OCI-LY3 (cell line): ENCODE results near the gene COPB2.

Experiments
- H2AFZ ChIP-seq: fragments of 200-600, 300-600 bp; shearing (Covaris generic); 2 replicates; pipeline ENCODE4 v1.6.0; 2014; ENCODE audit warnings: antibody characterized with exemption, low read depth, low read length
- H3K27ac ChIP-seq: fragments of 200-600, 300-600 bp; sonication (generic); 2 replicates; pipeline ENCODE4 v1.5.1; 2014; ENCODE audit warnings: mild to moderate bottlenecking, low read length, moderate library complexity, mixed read lengths
- H3K27me3 ChIP-seq: fragments of 200-600, 300-600 bp; sonication (generic); 2 replicates; pipeline ENCODE4 v1.6.1; 2014; ENCODE audit warnings: low read depth, low read length, mixed read lengths
- H3K36me3 ChIP-seq: fragments of 200-600, 300-600 bp; sonication (generic); replicated peaks from 2 replicates; pipeline ENCODE3; 2014; ENCODE audit warnings: low read depth, low read length, mixed read lengths
- H3K4me1 ChIP-seq: fragments of 300-600, 200-600 bp; sonication (generic); 2 replicates; pipeline ENCODE4 v1.6.1; 2014; ENCODE audit warnings: low read length, mixed read lengths
- H3K4me2 ChIP-seq: fragments of 200-600, 300-600 bp; sonication (generic); 2 replicates; pipeline ENCODE4 v1.6.1; 2014; ENCODE audit warnings: low read length, mixed read lengths
- H3K4me3 ChIP-seq: fragments of 300-600, 200-600 bp; sonication (generic); 2 replicates; pipeline ENCODE4 v1.5.1; 2014; ENCODE audit warnings: antibody characterized with exemption, mild to moderate bottlenecking, low read length, moderate library complexity
- H3K79me2 ChIP-seq: fragments of 300-600, 200-600 bp; shearing (Covaris generic); 2 replicates; pipeline ENCODE4 v1.6.1; 2014; ENCODE audit warnings: mild to moderate bottlenecking, low read length, mixed read lengths
- H3K9ac ChIP-seq: fragments of 300-600, 200-600 bp; shearing (Covaris generic); 2 replicates; pipeline ENCODE4 v1.6.0; 2014; ENCODE audit warnings: mild to moderate bottlenecking, low read length, moderate library complexity
- H3K9me3 ChIP-seq: fragments of 200-600, 300-600 bp; shearing (Covaris generic); 2 replicates; pipeline ENCODE4 v1.6.1; 2014; ENCODE audit warnings: low read length, mixed read lengths; ENCODE audit not compliant: insufficient read depth
- H4K20me1 ChIP-seq: fragments of 200-600, 300-600 bp; sonication (generic); 2 replicates; pipeline ENCODE4 v1.6.1; 2016; ENCODE audit warnings: low read length, mixed read lengths; ENCODE audit not compliant: insufficient read depth
- CTCF ChIP-seq: fragments of 200-600, 300-600 bp; sonication (generic); IDR thresholded peaks from 2 replicates; pipeline ENCODE4 v1.5.1; 2014; ENCODE audit warnings: antibody characterized with exemption, low read length, low read depth
- EZH2phosphoT487 ChIP-seq: fragments of 200-600 bp; shearing (Covaris generic); IDR thresholded peaks from 2 replicates; pipeline ENCODE4 v1.6.1; 2018; ENCODE audit warnings: antibody characterized with exemption, mixed run types, low read depth

COPB2 gene

GRCh38 chr3:139421460-139421859 lies 32.0 kb upstream of the COPB2 start:
- Histone ChIP-seq H3K27ac (no peak overlapping the region), H3K36me3 (peaks cover 2% of the 10 kb centered on the region), H3K9me3 (no peaks in the 10 kb centered on the region), H3K4me2 (no peak overlapping the region), H3K27me3 (no peaks in the 10 kb centered on the region), H3K79me2 (no peaks in the 10 kb centered on the region), H2AFZ (no peak overlapping the region), H3K4me1 (no peaks in the 10 kb centered on the region), H3K4me3 (no peak overlapping the region), H4K20me1 (no peaks in the 10 kb centered on the region), H3K9ac (no peak overlapping the region)
- TF ChIP-seq EZH2phosphoT487, result no peak
- no peak for TF ChIP-seq CTCF

GRCh38 chr3:139421040-139421439 lies 31.6 kb upstream of the COPB2 start:
- H3K4me3 ChIP-seq, result no peak overlapping the region
- H4K20me1 ChIP-seq, result no peaks in the 10 kb centered on the region
- TF ChIP-seq CTCF (no peak), EZH2phosphoT487 (no peak)
- peaks cover 2% of the 10 kb centered on the region for H3K36me3 ChIP-seq
- H3K4me2 ChIP-seq, result no peak overlapping the region
- no peaks in the 10 kb centered on the region for H3K27me3 ChIP-seq
- no peaks in the 10 kb centered on the region for H3K79me2 ChIP-seq
- H2AFZ ChIP-seq, result no peak overlapping the region
- no peaks in the 10 kb centered on the region for H3K4me1 ChIP-seq
- no peak overlapping the region for H3K27ac ChIP-seq
- H3K9ac ChIP-seq, result no peak overlapping the region
- H3K9me3 ChIP-seq, result no peaks in the 10 kb centered on the region

- Histone ChIP-seq H3K9ac (no peak overlapping the region), H3K9me3 (peaks cover 5% of the 10 kb centered on the region), H3K36me3 (no peaks in the 10 kb centered on the region), H3K27me3 (no peaks in the 10 kb centered on the region), H4K20me1 (no peaks in the 10 kb centered on the region), H3K4me2 (no peak overlapping the region), H3K4me1 (no peaks in the 10 kb centered on the region), H3K79me2 (no peaks in the 10 kb centered on the region), H2AFZ (no peak overlapping the region), H3K27ac (no peak overlapping the region), H3K4me3 (no peak overlapping the region)
- TF ChIP-seq CTCF (no peak), EZH2phosphoT487 (no peak)
These were observed 28.7 kb upstream of the COPB2 start for GRCh38 chr3:139418144-139418543.

GRCh38 chr3:139416275-139416674 lies 26.8 kb upstream of the COPB2 start:
- Histone ChIP-seq H4K20me1 (no peaks in the 10 kb centered on the region), H3K4me3 (no peak overlapping the region), H3K4me1 (no peaks in the 10 kb centered on the region), H3K27ac (no peak overlapping the region), H2AFZ (no peak overlapping the region), H3K36me3 (no peaks in the 10 kb centered on the region), H3K27me3 (no peaks in the 10 kb centered on the region), H3K9ac (no peak overlapping the region), H3K9me3 (peaks cover 10% of the 10 kb centered on the region), H3K79me2 (no peaks in the 10 kb centered on the region), H3K4me2 (no peak overlapping the region)
- TF ChIP-seq CTCF, result no peak
